SU-DHL-6 (cell line): ENCODE measurements around the gene ZPBP.
A peak's percentile ranks its signal among the peaks of the same experiment; 100 is the strongest.

Experiments used
- H2AFZ ChIP-seq: fragments of 200-600 bp; sonication (generic); 2 replicates; pipeline ENCODE4 v1.6.1; 2014; ENCODE audit warnings: low read depth, mild to moderate bottlenecking, moderate library complexity, mixed read lengths, antibody characterized with exemption, low read length; ENCODE audit not compliant: severe bottlenecking
- H3F3A ChIP-seq: fragments of 200-600 bp; shearing (Covaris generic); 2 replicates; pipeline ENCODE4 v1.6.0; 2016; ENCODE audit warnings: antibody characterized with exemption, mild to moderate bottlenecking; ENCODE audit not compliant: insufficient read depth
- H3K27ac ChIP-seq: fragments of 200-600 bp; sonication (generic); 2 replicates; pipeline ENCODE4 v1.5.1; 2016; ENCODE audit warnings: low read depth, mild to moderate bottlenecking, low read length, moderate library complexity, mixed read lengths
- H3K27me3 ChIP-seq: fragments of 200-600 bp; sonication (generic), shearing (Covaris generic); 2 replicates; pipeline ENCODE4 v1.6.0; 2014; ENCODE audit warnings: mild to moderate bottlenecking, low read length
- H3K36me3 ChIP-seq: fragments of 200-600 bp; sonication (generic); 2 replicates; pipeline ENCODE4 v1.6.1; 2014; ENCODE audit warnings: mild to moderate bottlenecking, low read length, mixed read lengths
- H3K4me2 ChIP-seq: fragments of 300-600, 200-600 bp; shearing (Covaris generic), sonication (generic); 2 replicates; pipeline ENCODE4 v1.6.0; 2014; ENCODE audit warnings: low read length, low read depth, mild to moderate bottlenecking; ENCODE audit not compliant: poor library complexity, severe bottlenecking
- H3K4me3 ChIP-seq: fragments of 200-600 bp; sonication (generic); 2 replicates; pipeline ENCODE4 v1.5.1; 2014; ENCODE audit warnings: antibody characterized with exemption, low read length, mild to moderate bottlenecking, mixed read lengths; ENCODE audit not compliant: insufficient read depth, poor library complexity, severe bottlenecking
- H3K79me2 ChIP-seq: fragments of 200-600 bp; sonication (generic); 2 replicates; pipeline ENCODE4 v1.6.1; 2014; ENCODE audit warnings: mild to moderate bottlenecking, low read length, moderate library complexity; ENCODE audit not compliant: insufficient read depth
- H3K9ac ChIP-seq: fragments of 200-600 bp; sonication (generic); 2 replicates; pipeline ENCODE4 v1.7.0; 2014; ENCODE audit warnings: mild to moderate bottlenecking, low read length
- H3K9me2 ChIP-seq: fragments of 200-600 bp; sonication (generic); replicated peaks from 2 replicates; pipeline ENCODE4 v1.6.1; 2014; ENCODE audit warnings: low read length; ENCODE audit not compliant: insufficient read depth
- H3K9me3 ChIP-seq: fragments of 200-600 bp; sonication (generic); 2 replicates; pipeline ENCODE4 v1.6.1; 2014; ENCODE audit warnings: low read length, mixed read lengths; ENCODE audit not compliant: insufficient read depth
- H4K20me1 ChIP-seq: fragments of 200-600 bp; sonication (generic); 2 replicates; pipeline ENCODE4 v1.6.1; 2014; ENCODE audit warnings: low read depth, mild to moderate bottlenecking, antibody characterized with exemption, low read length, moderate library complexity, mixed read lengths
- EZH2phosphoT487 ChIP-seq: fragments of 200-600 bp; sonication (generic), shearing (Covaris generic); conservative IDR thresholded peaks from 2 replicates; pipeline ENCODE4 v1.6.1; 2018; ENCODE audit warnings: mild to moderate bottlenecking, antibody characterized with exemption, low read length, moderate library complexity, mixed read lengths
- TF ChIP-seq, protein P1 (sequence below): fragments of 200-600 bp; sonication (generic); IDR thresholded peaks from one replicate; pipeline ENCODE4 v1.5.1; 2017; ENCODE audit warnings: antibody characterized with exemption, mild to moderate bottlenecking, low read length, moderate library complexity; ENCODE audit not compliant: insufficient read depth, poor library complexity, severe bottlenecking

The ZPBP gene

GRCh38 chr7:50069613-50070012 lies 23.4 kb downstream of the ZPBP start:
- Histone ChIP-seq H3K4me3 (no peak overlapping the region), H3K27ac (no peak overlapping the region), H3K9me2 (no peaks in the 10 kb centered on the region), H3K27me3 (no peaks in the 10 kb centered on the region), H4K20me1 (no peaks in the 10 kb centered on the region), H3K4me2 (peak overlapping the region; percentile 2), H3F3A (no peaks in the 10 kb centered on the region), H3K9me3 (peaks cover 4% of the 10 kb centered on the region; the same call in 1 of the 2 replicates), H2AFZ (no peak overlapping the region), H3K36me3 (no peaks in the 10 kb centered on the region), H3K79me2 (no peaks in the 10 kb centered on the region), H3K9ac (no peak overlapping the region)
- no peak for TF ChIP-seq EZH2phosphoT487
- TF ChIP-seq, protein P1, sequence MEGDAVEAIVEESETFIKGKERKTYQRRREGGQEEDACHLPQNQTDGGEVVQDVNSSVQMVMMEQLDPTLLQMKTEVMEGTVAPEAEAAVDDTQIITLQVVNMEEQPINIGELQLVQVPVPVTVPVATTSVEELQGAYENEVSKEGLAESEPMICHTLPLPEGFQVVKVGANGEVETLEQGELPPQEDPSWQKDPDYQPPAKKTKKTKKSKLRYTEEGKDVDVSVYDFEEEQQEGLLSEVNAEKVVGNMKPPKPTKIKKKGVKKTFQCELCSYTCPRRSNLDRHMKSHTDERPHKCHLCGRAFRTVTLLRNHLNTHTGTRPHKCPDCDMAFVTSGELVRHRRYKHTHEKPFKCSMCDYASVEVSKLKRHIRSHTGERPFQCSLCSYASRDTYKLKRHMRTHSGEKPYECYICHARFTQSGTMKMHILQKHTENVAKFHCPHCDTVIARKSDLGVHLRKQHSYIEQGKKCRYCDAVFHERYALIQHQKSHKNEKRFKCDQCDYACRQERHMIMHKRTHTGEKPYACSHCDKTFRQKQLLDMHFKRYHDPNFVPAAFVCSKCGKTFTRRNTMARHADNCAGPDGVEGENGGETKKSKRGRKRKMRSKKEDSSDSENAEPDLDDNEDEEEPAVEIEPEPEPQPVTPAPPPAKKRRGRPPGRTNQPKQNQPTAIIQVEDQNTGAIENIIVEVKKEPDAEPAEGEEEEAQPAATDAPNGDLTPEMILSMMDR = no peak

DNA sequence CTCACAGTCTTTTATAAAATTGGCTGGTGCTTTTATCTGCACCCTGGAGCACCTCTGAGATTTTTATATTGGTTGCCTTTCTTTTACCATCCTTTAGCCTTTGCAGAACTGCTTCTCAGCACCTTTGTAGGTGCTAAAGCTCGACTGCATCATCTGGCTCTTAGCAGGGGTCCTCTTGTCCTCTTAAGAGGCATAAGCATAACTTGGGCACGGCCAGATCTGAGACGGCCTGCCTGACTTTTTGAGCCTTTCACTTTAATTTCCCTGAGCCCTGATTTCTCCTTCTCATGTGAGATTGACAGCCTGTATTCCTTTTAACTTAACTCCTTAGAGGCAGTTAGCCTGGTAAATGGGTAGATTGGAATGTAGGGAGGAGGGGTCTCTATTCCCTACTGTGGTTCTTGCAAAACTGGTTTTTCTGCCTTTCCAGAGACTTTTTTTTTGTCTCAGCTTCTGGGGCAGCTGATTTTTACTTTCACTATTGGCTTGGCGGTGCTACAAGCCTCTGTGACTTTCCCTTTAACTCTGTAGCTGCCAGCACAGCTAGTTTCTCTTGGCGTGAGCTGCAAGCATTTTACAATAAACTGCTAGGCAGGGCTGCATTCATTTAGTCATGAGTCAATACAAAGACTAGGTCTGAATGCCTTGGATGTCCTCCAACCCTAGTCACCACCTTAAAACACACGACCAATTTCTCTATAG lies 24.0 kb downstream of the ZPBP start:
- Histone ChIP-seq H3K9ac (no peak overlapping the region), H4K20me1 (no peaks in the 10 kb centered on the region), H3K4me2 (peak overlapping the region; percentile 2), H3K9me2 (no peaks in the 10 kb centered on the region), H3K36me3 (no peaks in the 10 kb centered on the region), H3K27ac (no peak overlapping the region), H3K4me3 (no peak overlapping the region), H3K79me2 (no peaks in the 10 kb centered on the region), H3K27me3 (no peaks in the 10 kb centered on the region), H2AFZ (no peak overlapping the region), H3F3A (no peaks in the 10 kb centered on the region), H3K9me3 (peaks cover 4% of the 10 kb centered on the region; the same call in 1 of the 2 replicates)
- TF ChIP-seq, protein P1 = no peak
- no peak for TF ChIP-seq EZH2phosphoT487

DNA sequence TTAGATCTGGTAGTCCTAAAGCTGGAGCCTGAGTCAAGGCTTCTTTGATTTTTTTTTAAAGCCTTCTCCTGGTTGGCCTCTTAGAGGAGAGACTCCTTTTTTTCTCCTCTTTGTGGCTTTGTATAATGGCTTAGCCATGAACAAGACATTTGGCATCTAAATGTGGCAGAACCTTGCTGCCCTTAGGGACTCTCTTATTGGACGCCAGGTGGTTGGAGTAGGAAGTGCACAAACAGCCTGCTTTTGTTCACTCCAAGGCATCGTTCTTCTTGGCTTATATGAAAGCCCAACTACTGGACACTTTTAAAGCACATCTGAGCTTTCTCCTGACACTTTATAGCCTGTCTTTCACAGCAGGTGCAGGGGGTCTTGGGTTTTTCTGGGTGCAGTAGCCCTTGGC lies 25.0 kb downstream of the ZPBP start:
- H2AFZ ChIP-seq = no peak overlapping the region
- H3K36me3 ChIP-seq = no peaks in the 10 kb centered on the region
- TF ChIP-seq EZH2phosphoT487 = no peak
- TF ChIP-seq, protein P1 = no peak
- H3K4me2 ChIP-seq = no peak overlapping the region
- no peak overlapping the region for H3K9ac ChIP-seq
- H4K20me1 ChIP-seq = no peaks in the 10 kb centered on the region
- H3K4me3 ChIP-seq = no peak overlapping the region
- H3K9me2 ChIP-seq = no peaks in the 10 kb centered on the region
- H3K27ac ChIP-seq = no peak overlapping the region
- H3K27me3 ChIP-seq = no peaks in the 10 kb centered on the region
- H3K79me2 ChIP-seq = no peaks in the 10 kb centered on the region
- no peaks in the 10 kb centered on the region for H3F3A ChIP-seq
- H3K9me3 ChIP-seq = peaks cover 4% of the 10 kb centered on the region; the same call in 1 of the 2 replicates
